Tibial artery (tissue), 4 donors: ENCODE data around the gene MAML2.

ENCODE experiments used
- DNase-seq, 2 donors: peaks; one replicate each; pipeline ENCODE4 v3.0.0-alpha.2; 2019
- H3K27ac ChIP-seq, 2 donors: fragments of 200-600 bp; sonication (generic) in 1 of 2; 1 replicate in 1 of 2; 2 replicates in 1 of 2; pipeline ENCODE4 v1.5.1; 2018 to 2019; ENCODE audit warnings: mild to moderate bottlenecking in 1 of 2
- H3K27me3 ChIP-seq, 2 donors: fragments of 200-600 bp; sonication (generic) in 1 of 2; one replicate each; pipeline versions ENCODE4 v1.5.1 to v1.6.0; 2016 to 2019
- H3K36me3 ChIP-seq, 3 donors: fragments of 200-600 bp; sonication (generic) in 2 of 3; one replicate each; pipeline ENCODE4 v1.5.1; 2016 to 2019; ENCODE audit warnings: mild to moderate bottlenecking in 2 of 3
- H3K4me1 ChIP-seq, 4 donors: fragments of 200-600 bp; sonication (generic) in 2 of 4; 1 replicate in 3 of 4; 2 replicates in 1 of 4; pipeline ENCODE4 v1.5.1; 2016 to 2019
- H3K4me3 ChIP-seq, 2 donors: fragments of 200-600 bp; sonication (generic) in 1 of 2; 1 replicate in 1 of 2; 2 replicates in 1 of 2; pipeline ENCODE4 v1.5.1; 2018 to 2019; ENCODE audit warnings: mild to moderate bottlenecking in 2 of 2
- H3K9me3 ChIP-seq, 3 donors: fragments of 200-600 bp; sonication (generic) in 1 of 3; one replicate each; pipeline ENCODE4 v1.5.1; 2016 to 2019
- intact Hi-C: fragments of 100-400 bp; cut with DNase I; formaldehyde crosslinking; loops from one replicate; pipeline ENCODE4 v1.15.0; 2023; ENCODE audit warnings: low total_unique reads
- TF ChIP-seq, protein P1 (sequence below), 2 experiments: fragments of 200-600 bp in 1 of 2; fragments of 450-650 bp in 1 of 2; IDR thresholded peaks; one replicate each; pipeline ENCODE4 v1.5.1; 2017 to 2019; ENCODE audit warnings: antibody characterized with exemption in 2 of 2, mild to moderate bottlenecking in 1 of 2, moderate library complexity in 1 of 2

Gene MAML2

DNA sequence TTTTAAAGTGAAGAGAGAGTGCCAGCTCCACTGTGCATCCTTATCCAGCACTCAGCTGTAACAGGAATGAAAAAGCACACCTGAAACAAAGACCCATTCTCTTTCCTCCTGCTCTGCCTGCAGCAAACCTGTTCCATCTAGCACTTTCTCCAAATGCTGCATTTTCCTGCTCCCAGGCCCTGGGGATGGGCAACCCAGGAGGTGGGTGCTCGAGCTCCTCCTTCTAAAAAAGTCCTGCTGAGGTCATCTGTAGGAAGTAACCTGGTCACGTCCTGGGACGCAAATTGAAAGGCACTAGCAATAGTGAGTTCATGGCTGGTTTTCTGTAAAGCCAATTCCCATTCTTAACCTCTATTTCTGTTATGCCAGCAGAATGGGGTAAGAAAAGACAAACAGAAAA, 173.7 kb downstream of the MAML2 start:
- Histone ChIP-seq H3K27me3 (no peaks in the 10 kb centered on the region), H3K9me3 (no peaks in the 10 kb centered on the region), H3K4me1 (peaks cover 0 to 58% (median 32%) of the 10 kb centered on the region in 4 donors), H3K36me3 (no peaks in the 10 kb centered on the region), H3K27ac (peak overlapping the region; percentile 12 to 49), H3K4me3 (no peak overlapping the region)
- intact Hi-C loops = loop anchor here (10.0 kb wide), 1 partner anchor 96 kb away; no protein-coding TSS in a partner anchor
- TF ChIP-seq, protein P1, sequence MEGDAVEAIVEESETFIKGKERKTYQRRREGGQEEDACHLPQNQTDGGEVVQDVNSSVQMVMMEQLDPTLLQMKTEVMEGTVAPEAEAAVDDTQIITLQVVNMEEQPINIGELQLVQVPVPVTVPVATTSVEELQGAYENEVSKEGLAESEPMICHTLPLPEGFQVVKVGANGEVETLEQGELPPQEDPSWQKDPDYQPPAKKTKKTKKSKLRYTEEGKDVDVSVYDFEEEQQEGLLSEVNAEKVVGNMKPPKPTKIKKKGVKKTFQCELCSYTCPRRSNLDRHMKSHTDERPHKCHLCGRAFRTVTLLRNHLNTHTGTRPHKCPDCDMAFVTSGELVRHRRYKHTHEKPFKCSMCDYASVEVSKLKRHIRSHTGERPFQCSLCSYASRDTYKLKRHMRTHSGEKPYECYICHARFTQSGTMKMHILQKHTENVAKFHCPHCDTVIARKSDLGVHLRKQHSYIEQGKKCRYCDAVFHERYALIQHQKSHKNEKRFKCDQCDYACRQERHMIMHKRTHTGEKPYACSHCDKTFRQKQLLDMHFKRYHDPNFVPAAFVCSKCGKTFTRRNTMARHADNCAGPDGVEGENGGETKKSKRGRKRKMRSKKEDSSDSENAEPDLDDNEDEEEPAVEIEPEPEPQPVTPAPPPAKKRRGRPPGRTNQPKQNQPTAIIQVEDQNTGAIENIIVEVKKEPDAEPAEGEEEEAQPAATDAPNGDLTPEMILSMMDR (IDR thresholded peaks at IDR 0.05) = no peak
- no peak for DNase-seq

DNA sequence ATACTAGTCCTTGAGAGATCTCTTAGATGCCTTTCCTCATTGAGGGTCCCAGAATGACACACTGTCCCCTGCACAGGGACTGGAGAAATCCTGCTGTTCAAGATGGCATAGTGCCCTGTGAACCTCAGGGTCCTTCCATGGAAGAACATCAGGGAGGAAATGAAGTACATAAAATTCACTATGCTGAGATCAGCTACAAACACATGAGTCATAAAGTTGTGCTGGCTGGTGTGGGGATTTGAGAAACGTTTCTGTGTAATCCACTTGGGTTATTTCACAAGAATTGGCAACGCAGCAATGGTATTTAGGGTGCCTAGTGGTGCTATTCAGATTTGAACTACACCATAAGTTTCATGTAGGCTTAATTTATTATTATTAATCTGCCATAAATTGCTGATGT, 174.4 kb downstream of the MAML2 start:
- Histone ChIP-seq H3K27me3 (no peaks in the 10 kb centered on the region), H3K4me3 (no peak overlapping the region), H3K27ac (peak overlapping the region; percentile 48 to 49), H3K4me1 (peaks cover 0 to 64% (median 33%) of the 10 kb centered on the region in 4 donors), H3K9me3 (no peaks in the 10 kb centered on the region), H3K36me3 (no peaks in the 10 kb centered on the region)
- TF ChIP-seq, protein P1 (IDR thresholded peaks at IDR 0.05) = peak in 1 of 2 experiments; percentile 18
- intact Hi-C loops = loop anchor here (10.0 kb wide), 1 partner anchor 96 kb away; no protein-coding TSS in a partner anchor
- peak; percentile 63 to 73 for DNase-seq

DNA sequence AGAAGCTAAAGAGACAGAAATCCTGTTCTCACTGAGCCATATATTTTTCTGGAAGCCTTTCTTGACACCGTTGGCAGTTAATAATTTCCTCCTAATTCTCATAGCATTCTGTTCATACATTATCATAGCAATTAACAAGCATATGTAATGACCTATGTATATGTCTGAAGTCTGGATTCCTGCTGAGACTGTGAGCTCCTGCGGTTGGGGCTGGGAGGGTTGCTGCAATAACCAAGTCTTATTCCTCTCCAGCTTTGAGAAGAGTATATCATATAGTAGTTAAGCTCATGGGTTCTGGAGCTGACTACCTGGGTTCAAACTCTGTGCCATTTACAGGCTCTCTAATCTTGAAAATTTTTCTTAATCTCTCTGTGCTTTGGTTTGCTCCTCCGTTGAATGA, 175.2 kb downstream of the MAML2 start:
- intact Hi-C loops = loop anchor here (10.0 kb wide), 1 partner anchor 97 kb away; no protein-coding TSS in a partner anchor
- no peak overlapping the region for H3K4me3 ChIP-seq
- H3K9me3 ChIP-seq = no peaks in the 10 kb centered on the region
- H3K27me3 ChIP-seq = no peaks in the 10 kb centered on the region
- TF ChIP-seq, protein P1 (IDR thresholded peaks at IDR 0.05) = no peak
- no peak for DNase-seq
- H3K36me3 ChIP-seq = no peaks in the 10 kb centered on the region
- H3K27ac ChIP-seq = peak overlapping the region; percentile 48 to 49
- peaks cover 0 to 67% (median 36%) of the 10 kb centered on the region in 4 donors for H3K4me1 ChIP-seq

DNA sequence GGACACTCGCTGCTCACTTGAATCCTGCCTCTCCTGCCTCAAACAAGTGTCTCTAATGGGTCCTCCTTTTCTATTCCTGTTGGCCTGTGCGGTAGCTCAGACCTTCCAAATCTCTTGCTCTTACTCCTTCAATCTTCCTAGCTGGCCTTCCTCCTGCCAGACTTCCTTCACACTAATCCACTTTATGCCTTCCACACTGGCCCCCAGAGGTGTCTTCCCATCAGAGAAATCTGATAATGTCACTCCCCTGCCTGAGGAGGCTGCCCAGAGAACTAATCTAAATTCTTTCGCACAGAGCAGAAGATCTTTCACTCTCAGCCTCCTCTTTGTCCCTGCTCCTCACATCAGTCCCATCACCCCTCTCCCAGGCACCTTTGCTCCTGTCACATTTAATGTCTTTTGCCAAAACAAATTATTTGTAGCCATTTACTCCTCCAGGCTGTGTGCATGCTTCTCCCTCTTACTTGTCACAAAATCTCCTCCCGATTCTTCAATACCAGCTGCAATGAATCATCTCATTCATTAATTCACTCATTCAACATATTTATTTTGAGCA, 175.7 kb downstream of the MAML2 start:
- Histone ChIP-seq H3K4me3 (no peak overlapping the region), H3K27me3 (no peaks in the 10 kb centered on the region), H3K27ac (peak overlapping the region; percentile 13 to 20), H3K36me3 (no peaks in the 10 kb centered on the region), H3K9me3 (no peaks in the 10 kb centered on the region), H3K4me1 (peaks cover 0 to 66% (median 38%) of the 10 kb centered on the region in 4 donors)
- no peak for DNase-seq
- intact Hi-C loops = loop anchor here (10.0 kb wide), 1 partner anchor 98 kb away; no protein-coding TSS in a partner anchor
- TF ChIP-seq, protein P1 (IDR thresholded peaks at IDR 0.05) = no peak

DNA sequence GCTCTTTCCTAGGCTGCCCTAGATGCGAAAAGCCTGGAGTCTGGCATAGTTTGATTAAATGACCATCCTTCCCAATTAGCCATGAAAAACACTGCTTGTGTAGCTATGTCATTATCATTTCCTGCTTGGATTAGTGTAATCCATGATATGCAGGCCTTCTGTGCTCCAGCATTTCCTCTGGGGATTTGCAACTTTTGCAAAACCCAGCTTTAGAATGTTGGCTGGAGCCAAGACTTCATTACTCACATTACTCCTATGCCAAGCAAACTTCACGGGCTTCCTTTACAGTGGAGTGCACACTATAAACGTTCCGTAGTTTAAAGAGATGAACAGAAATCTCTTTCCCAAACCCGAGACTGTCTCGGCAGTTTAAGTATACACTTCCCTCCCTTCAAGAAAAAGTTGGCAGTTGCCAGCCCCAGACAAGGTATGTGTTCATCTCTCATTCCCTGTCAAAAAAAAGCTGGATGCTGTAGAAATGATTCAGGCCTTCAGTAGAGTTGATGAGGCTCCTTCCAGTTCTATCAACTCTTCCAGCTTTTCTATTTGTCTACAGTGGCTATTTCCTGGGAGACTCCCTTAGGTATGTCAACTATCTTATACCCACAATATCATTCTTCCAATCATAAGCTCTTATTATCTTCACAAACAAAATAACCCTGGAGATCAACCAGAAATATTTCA, 180.0 kb downstream of the MAML2 start:
- Histone ChIP-seq H3K27me3 (no peaks in the 10 kb centered on the region), H3K27ac (peak overlapping the region; percentile 17 to 59), H3K36me3 (no peaks in the 10 kb centered on the region), H3K4me1 (peaks cover 0 to 74% (median 48%) of the 10 kb centered on the region in 4 donors), H3K4me3 (no peak overlapping the region), H3K9me3 (no peaks in the 10 kb centered on the region)
- DNase-seq = peak in 1 of 2 donors; percentile 49
- TF ChIP-seq, protein P1 (IDR thresholded peaks at IDR 0.05) = no peak
- intact Hi-C loops = loop anchor here (10.0 kb wide), 1 partner anchor 102 kb away; no protein-coding TSS in a partner anchor
